ENCODE data around the gene RAD18. TPM values are rescaled to one million over a fixed set of nuclear protein-coding genes. Genes with fewer than 3 reads are reported as not detected.

The RAD18 gene
- polyA plus RNA-seq, 1 of the 3 experiments (the other 2 are of a cell fraction): 5.7 TPM

DNA sequence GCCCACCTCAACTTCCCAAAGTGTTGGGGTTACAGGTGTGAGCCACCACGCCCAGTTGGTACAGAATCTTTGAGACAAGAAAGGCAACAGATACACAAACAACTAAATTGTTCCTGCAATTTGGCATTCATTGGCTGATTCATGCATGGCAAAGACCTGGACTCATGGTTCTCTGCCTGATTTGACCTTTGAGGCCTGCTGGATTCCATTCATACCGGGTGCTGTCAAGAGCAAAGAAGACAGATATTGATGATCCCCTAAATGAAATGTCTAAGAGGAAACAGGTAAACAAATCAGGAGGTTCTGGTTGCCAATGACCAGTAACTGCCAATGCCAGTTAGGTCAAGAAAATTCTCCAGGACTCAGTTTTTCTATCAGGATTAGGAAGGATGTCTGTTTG, 43.9 kb upstream of the RAD18 start:
- DNase-seq: no peak
- Histone ChIP-seq H3K27me3 (ENCODE audit: insufficient read depth) (no peaks in the 10 kb centered on the region), H4K20me1 (ENCODE audit: insufficient read depth) (no peaks in the 10 kb centered on the region), H3K9me2 (no peaks in the 10 kb centered on the region), H3K4me2 (no peak overlapping the region), H3K4me1 (ENCODE audit: control insufficient read depth in 1 of 2, insufficient read depth in 2 of 2, low read depth in 1 of 2, low read length in 1 of 2) (no peaks in the 10 kb centered on the region; a peak in 1 of 4 replicates), H2AFZ (ENCODE audit: low read depth) (no peak overlapping the region), H3K9me3 (no peaks in the 10 kb centered on the region), H3K9ac (no peak overlapping the region), H3K4me3 (ENCODE audit: low read depth in 2 of 2, low read length in 1 of 2) (no peak overlapping the region), H3K79me2 (ENCODE audit: insufficient read depth) (no peaks in the 10 kb centered on the region), H3K36me3 (replicated peaks in 1 of 2; ENCODE audit: control insufficient read depth in 1 of 2, insufficient read depth in 2 of 2, low read length in 1 of 2) (no peaks in the 10 kb centered on the region), H3K27ac (ENCODE audit: low read depth in 2 of 2, low read length in 1 of 2) (no peak overlapping the region), H3F3A (replicated peaks; ENCODE audit: insufficient read depth) (no peaks in the 10 kb centered on the region)
- TF ChIP-seq TCF12 (IDR thresholded peaks at IDR 0.05): no peak
- ChIA-PET POLR2A (no interaction called here), CTCF (interaction anchor here (4.1 kb wide), 1 partner anchor 19 kb away, joined by 16 read pairs; no protein-coding TSS in a partner anchor)
- 41% methylated on average over 2 of the region's 2 CpGs for WGBS (ENCODE audit: low lambda C conversion rate)

DNA sequence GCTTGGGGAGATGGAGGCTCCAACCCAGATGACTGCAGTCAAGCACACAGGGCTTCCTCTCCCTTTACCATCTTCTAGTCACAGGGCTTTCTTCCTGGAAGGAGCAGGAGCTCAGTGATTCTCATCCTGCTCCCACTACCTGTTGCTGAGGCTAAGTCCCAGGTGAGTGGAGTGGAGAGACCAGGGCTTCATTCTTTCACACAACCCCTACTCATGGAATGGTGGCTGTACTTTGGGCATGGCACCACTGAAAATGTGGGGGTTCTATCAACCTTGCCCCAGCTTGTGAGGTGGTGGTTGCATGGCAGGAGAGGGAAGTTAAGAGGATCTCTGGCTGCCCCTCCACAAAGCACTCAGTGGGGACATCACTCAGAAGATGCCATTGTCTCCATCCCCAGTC, 36.8 kb upstream of the RAD18 start:
- ChIA-PET CTCF (interaction anchor here (1.5 to 6.0 kb wide), 4 partner anchors 12 to 353 kb away, joined by 3 to 50 read pairs (median 6); no protein-coding TSS in a partner anchor), POLR2A (no interaction called here)
- H3K79me2 ChIP-seq (ENCODE audit: insufficient read depth): no peaks in the 10 kb centered on the region
- H3K9me3 ChIP-seq: no peaks in the 10 kb centered on the region
- no peak overlapping the region for H3K4me3 ChIP-seq (ENCODE audit: low read depth in 2 of 2, low read length in 1 of 2)
- no peaks in the 10 kb centered on the region for H3F3A ChIP-seq (replicated peaks; ENCODE audit: insufficient read depth)
- H3K9me2 ChIP-seq: no peaks in the 10 kb centered on the region
- H3K36me3 ChIP-seq (replicated peaks in 1 of 2; ENCODE audit: control insufficient read depth in 1 of 2, insufficient read depth in 2 of 2, low read length in 1 of 2): no peaks in the 10 kb centered on the region
- H2AFZ ChIP-seq (ENCODE audit: low read depth): no peak overlapping the region
- no peaks in the 10 kb centered on the region for H3K4me1 ChIP-seq (ENCODE audit: control insufficient read depth in 1 of 2, insufficient read depth in 2 of 2, low read depth in 1 of 2, low read length in 1 of 2)
- no peak overlapping the region for H3K4me2 ChIP-seq
- no peak overlapping the region for H3K27ac ChIP-seq (ENCODE audit: low read depth in 2 of 2, low read length in 1 of 2)
- H3K27me3 ChIP-seq (ENCODE audit: insufficient read depth): no peaks in the 10 kb centered on the region
- H4K20me1 ChIP-seq (ENCODE audit: insufficient read depth): no peaks in the 10 kb centered on the region
- TF ChIP-seq NFIC (IDR thresholded peaks at IDR 0.05; ENCODE audit: borderline replicate concordance): no peak
- TF ChIP-seq, protein P1, sequence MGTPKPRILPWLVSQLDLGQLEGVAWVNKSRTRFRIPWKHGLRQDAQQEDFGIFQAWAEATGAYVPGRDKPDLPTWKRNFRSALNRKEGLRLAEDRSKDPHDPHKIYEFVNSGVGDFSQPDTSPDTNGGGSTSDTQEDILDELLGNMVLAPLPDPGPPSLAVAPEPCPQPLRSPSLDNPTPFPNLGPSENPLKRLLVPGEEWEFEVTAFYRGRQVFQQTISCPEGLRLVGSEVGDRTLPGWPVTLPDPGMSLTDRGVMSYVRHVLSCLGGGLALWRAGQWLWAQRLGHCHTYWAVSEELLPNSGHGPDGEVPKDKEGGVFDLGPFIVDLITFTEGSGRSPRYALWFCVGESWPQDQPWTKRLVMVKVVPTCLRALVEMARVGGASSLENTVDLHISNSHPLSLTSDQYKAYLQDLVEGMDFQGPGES (IDR thresholded peaks at IDR 0.05; ENCODE audit: low read depth, low read length): no peak
- TF ChIP-seq, protein P2, sequence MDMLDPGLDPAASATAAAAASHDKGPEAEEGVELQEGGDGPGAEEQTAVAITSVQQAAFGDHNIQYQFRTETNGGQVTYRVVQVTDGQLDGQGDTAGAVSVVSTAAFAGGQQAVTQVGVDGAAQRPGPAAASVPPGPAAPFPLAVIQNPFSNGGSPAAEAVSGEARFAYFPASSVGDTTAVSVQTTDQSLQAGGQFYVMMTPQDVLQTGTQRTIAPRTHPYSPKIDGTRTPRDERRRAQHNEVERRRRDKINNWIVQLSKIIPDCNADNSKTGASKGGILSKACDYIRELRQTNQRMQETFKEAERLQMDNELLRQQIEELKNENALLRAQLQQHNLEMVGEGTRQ (IDR thresholded peaks at IDR 0.05; ENCODE audit: borderline replicate concordance, low read depth, low read length): no peak
- TF ChIP-seq RAD21 (IDR thresholded peaks at IDR 0.05; ENCODE audit: low read length): no peak
- no peak for TF ChIP-seq MXI1 (IDR thresholded peaks at IDR 0.05; ENCODE audit: low read depth, low read length)
- H3K9ac ChIP-seq: no peak overlapping the region
- DNase-seq: no peak

DNA sequence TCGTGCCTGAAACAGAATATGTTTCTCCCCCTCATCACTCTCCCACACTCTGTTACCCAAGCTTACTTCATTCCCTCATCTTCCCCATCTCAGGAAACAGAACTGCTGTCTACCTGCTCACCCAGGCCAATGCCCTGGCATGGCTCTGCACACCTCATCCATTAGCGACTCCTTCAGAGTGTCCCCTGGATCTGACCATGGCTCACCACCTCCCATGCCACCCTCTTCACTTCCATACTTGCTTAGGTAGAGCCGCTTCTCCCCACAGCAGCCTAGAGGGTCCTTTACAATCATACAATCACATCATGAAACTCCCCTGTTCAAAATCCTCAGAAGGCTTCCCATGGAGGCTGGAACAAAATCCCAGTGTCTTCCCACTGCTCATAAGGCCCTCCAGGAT, 33.9 kb upstream of the RAD18 start:
- no peaks in the 10 kb centered on the region for H4K20me1 ChIP-seq (ENCODE audit: insufficient read depth)
- CTCF ChIA-PET: interaction anchor here (1.5 to 7.2 kb wide), 3 partner anchors 10 to 306 kb away, joined by 6 to 50 read pairs (median 42); no protein-coding TSS in a partner anchor
- no peak for TF ChIP-seq RAD21 (IDR thresholded peaks at IDR 0.05; ENCODE audit: low read length)
- TF ChIP-seq, protein P2 (IDR thresholded peaks at IDR 0.05; ENCODE audit: borderline replicate concordance, low read depth, low read length): no peak
- TF ChIP-seq, protein P3, sequence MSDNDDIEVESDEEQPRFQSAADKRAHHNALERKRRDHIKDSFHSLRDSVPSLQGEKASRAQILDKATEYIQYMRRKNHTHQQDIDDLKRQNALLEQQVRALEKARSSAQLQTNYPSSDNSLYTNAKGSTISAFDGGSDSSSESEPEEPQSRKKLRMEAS (IDR thresholded peaks at IDR 0.05; ENCODE audit: low read depth): no peak
- no peak for TF ChIP-seq ELF1 (IDR thresholded peaks at IDR 0.05)
- TF ChIP-seq, protein P4, sequence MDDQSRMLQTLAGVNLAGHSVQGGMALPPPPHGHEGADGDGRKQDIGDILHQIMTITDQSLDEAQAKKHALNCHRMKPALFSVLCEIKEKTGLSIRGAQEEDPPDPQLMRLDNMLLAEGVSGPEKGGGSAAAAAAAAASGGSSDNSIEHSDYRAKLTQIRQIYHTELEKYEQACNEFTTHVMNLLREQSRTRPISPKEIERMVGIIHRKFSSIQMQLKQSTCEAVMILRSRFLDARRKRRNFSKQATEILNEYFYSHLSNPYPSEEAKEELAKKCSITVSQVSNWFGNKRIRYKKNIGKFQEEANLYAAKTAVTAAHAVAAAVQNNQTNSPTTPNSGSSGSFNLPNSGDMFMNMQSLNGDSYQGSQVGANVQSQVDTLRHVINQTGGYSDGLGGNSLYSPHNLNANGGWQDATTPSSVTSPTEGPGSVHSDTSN (IDR thresholded peaks at IDR 0.05): no peak
- TF ChIP-seq RFX5 (IDR thresholded peaks at IDR 0.05; ENCODE audit: low read length): no peak
- TF ChIP-seq, protein P1 (IDR thresholded peaks at IDR 0.05; ENCODE audit: low read depth, low read length): no peak
- TF ChIP-seq, protein P5, sequence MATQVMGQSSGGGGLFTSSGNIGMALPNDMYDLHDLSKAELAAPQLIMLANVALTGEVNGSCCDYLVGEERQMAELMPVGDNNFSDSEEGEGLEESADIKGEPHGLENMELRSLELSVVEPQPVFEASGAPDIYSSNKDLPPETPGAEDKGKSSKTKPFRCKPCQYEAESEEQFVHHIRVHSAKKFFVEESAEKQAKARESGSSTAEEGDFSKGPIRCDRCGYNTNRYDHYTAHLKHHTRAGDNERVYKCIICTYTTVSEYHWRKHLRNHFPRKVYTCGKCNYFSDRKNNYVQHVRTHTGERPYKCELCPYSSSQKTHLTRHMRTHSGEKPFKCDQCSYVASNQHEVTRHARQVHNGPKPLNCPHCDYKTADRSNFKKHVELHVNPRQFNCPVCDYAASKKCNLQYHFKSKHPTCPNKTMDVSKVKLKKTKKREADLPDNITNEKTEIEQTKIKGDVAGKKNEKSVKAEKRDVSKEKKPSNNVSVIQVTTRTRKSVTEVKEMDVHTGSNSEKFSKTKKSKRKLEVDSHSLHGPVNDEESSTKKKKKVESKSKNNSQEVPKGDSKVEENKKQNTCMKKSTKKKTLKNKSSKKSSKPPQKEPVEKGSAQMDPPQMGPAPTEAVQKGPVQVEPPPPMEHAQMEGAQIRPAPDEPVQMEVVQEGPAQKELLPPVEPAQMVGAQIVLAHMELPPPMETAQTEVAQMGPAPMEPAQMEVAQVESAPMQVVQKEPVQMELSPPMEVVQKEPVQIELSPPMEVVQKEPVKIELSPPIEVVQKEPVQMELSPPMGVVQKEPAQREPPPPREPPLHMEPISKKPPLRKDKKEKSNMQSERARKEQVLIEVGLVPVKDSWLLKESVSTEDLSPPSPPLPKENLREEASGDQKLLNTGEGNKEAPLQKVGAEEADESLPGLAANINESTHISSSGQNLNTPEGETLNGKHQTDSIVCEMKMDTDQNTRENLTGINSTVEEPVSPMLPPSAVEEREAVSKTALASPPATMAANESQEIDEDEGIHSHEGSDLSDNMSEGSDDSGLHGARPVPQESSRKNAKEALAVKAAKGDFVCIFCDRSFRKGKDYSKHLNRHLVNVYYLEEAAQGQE (IDR thresholded peaks at IDR 0.05; ENCODE audit: low read depth, low read length): no peak

More for the DNA sequence above, 33.9 kb upstream of the RAD18 start:
- Histone ChIP-seq H2AFZ (ENCODE audit: low read depth) (no peak overlapping the region), H3K9me3 (no peaks in the 10 kb centered on the region), H3K79me2 (ENCODE audit: insufficient read depth) (no peaks in the 10 kb centered on the region), H3F3A (replicated peaks; ENCODE audit: insufficient read depth) (no peaks in the 10 kb centered on the region), H3K4me2 (no peak overlapping the region), H3K36me3 (replicated peaks in 1 of 2; ENCODE audit: control insufficient read depth in 1 of 2, insufficient read depth in 2 of 2, low read length in 1 of 2) (no peaks in the 10 kb centered on the region), H3K27ac (ENCODE audit: low read depth in 2 of 2, low read length in 1 of 2) (no peak overlapping the region), H3K27me3 (ENCODE audit: insufficient read depth) (no peaks in the 10 kb centered on the region), H3K9me2 (no peaks in the 10 kb centered on the region), H3K4me3 (ENCODE audit: low read depth in 2 of 2, low read length in 1 of 2) (no peak overlapping the region), H3K4me1 (ENCODE audit: control insufficient read depth in 1 of 2, insufficient read depth in 2 of 2, low read depth in 1 of 2, low read length in 1 of 2) (no peaks in the 10 kb centered on the region), H3K9ac (no peak overlapping the region)
- 44% methylated on average over 3 of the region's 3 CpGs for WGBS (ENCODE audit: low lambda C conversion rate)
- POLR2A ChIA-PET: no interaction called here
- DNase-seq: no peak

Data from SK-N-SH (cell line).